ENCODE data around the gene SPON2.
A peak's percentile ranks its signal among the peaks of the same experiment; 100 is the strongest.

SPON2 gene

GRCh38 chr4:1172228-1172851 lies at the start of gene SPON2:
Gene SPON2 (minus strand): TSS chr4:1172583.
- Mint-ChIP-seq H3K4me1 (ENCODE audit: low read depth) (peaks cover 14% of the 10 kb centered on the region), H3K4me3 (peak within 1 kb of the TSS; percentile 57), H3K36me3 (no peaks in the 10 kb centered on the region), H3K27ac (no peak within 1 kb of the TSS), H3K9me3 (ENCODE audit: low read depth) (no peaks in the 10 kb centered on the region), H3K27me3 (peaks cover 7% of the 10 kb centered on the region)

DNA sequence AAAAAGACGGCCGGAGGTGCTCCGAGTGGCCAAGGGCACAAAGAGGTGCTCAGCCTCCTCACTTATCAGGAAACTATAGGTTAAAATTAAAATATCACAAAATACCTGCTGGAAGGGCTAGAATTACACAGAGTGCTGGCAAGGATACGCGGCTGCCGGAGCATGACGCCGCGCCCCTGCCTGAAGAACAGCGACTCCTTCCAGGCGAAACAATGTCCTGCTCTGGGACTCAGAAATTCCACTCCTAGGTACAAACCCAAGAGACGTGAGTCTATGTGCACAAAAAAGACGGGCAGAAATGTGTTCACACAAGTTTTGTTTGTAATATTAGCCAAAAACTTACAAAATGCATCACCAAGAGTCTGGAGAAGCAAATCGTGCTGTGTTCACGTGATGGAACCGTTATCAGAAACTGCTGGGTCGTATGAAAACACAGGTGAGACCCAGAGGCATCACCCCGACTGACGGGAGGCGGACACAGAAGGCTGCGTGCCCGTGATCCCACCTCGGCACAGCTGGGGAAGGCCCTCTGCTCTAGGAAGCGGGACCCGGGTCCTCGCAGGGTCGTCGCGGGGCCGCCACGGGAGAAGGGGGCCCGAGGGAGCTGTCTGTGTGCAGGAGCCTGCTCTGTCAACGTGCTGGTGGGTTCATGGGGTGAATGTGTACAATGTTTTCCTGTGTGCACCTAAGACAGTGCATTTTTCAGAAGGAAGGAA lies 48.9 kb upstream of the SPON2 start:
- Mint-ChIP-seq H3K27ac (no peak overlapping the region), H3K4me1 (ENCODE audit: low read depth) (peaks cover 27% of the 10 kb centered on the region), H3K9me3 (ENCODE audit: low read depth) (no peaks in the 10 kb centered on the region), H3K4me3 (no peak overlapping the region), H3K36me3 (peaks cover 7% of the 10 kb centered on the region), H3K27me3 (no peaks in the 10 kb centered on the region)

- Mint-ChIP-seq H3K4me3 (no peak overlapping the region), H3K27ac (no peak overlapping the region), H3K9me3 (ENCODE audit: low read depth) (no peaks in the 10 kb centered on the region), H3K4me1 (ENCODE audit: low read depth) (peaks cover 30% of the 10 kb centered on the region), H3K36me3 (peaks cover 7% of the 10 kb centered on the region), H3K27me3 (no peaks in the 10 kb centered on the region)
Measured at GRCh38 chr4:1220566-1220965, 48.2 kb upstream of the SPON2 start.

GRCh38 chr4:1219566-1219950 lies 47.2 kb upstream of the SPON2 start:
- peaks cover 30% of the 10 kb centered on the region for H3K4me1 Mint-ChIP-seq (ENCODE audit: low read depth)
- H3K9me3 Mint-ChIP-seq (ENCODE audit: low read depth), result no peaks in the 10 kb centered on the region
- peak overlapping the region; percentile 79 for H3K27ac Mint-ChIP-seq
- H3K36me3 Mint-ChIP-seq, result peaks cover 7% of the 10 kb centered on the region
- H3K27me3 Mint-ChIP-seq, result no peaks in the 10 kb centered on the region
- H3K4me3 Mint-ChIP-seq, result no peak overlapping the region

GRCh38 chr4:1218634-1219565 lies 46.5 kb upstream of the SPON2 start:
- no peaks in the 10 kb centered on the region for H3K9me3 Mint-ChIP-seq (ENCODE audit: low read depth)
- peaks cover 28% of the 10 kb centered on the region for H3K4me1 Mint-ChIP-seq (ENCODE audit: low read depth)
- H3K4me3 Mint-ChIP-seq, result peak overlapping the region; percentile 30
- H3K36me3 Mint-ChIP-seq, result peaks cover 7% of the 10 kb centered on the region
- H3K27me3 Mint-ChIP-seq, result no peaks in the 10 kb centered on the region
- peak overlapping the region; percentile 79 for H3K27ac Mint-ChIP-seq

GRCh38 chr4:1217366-1217765 lies 45.0 kb upstream of the SPON2 start:
- peaks cover 7% of the 10 kb centered on the region for H3K36me3 Mint-ChIP-seq
- H3K4me1 Mint-ChIP-seq (ENCODE audit: low read depth), result peaks cover 28% of the 10 kb centered on the region
- peak overlapping the region; percentile 89 for H3K27ac Mint-ChIP-seq

DNA sequence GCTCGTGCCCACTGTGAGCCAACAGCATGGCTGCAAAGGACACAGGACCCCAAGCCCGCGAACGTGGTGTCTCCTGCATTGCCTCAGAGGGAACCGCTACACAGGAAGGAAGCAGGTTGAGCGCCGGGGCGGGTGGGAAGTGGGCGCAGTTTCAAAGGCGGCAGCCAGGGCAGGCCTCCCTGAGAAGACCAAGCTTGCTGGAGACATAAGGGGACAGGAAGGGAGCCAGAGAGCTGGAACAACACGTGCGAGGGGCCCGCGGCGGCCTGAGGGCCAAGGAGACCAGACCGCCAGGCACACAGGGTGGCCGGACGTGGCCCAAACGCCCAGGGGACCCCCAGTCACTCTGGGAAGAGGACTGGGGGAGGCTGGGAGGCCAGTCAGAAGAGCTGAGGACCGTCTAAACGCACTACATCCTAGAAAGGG lies 44.5 kb upstream of the SPON2 start:
- peaks cover 7% of the 10 kb centered on the region for H3K36me3 Mint-ChIP-seq
- H3K27ac Mint-ChIP-seq, result peak overlapping the region; percentile 89
- H3K4me1 Mint-ChIP-seq (ENCODE audit: low read depth), result peaks cover 28% of the 10 kb centered on the region
- H3K9me3 Mint-ChIP-seq (ENCODE audit: low read depth), result no peaks in the 10 kb centered on the region
- peak overlapping the region; percentile 67 for H3K4me3 Mint-ChIP-seq
- no peaks in the 10 kb centered on the region for H3K27me3 Mint-ChIP-seq

More at GRCh38 chr4:1217366-1217765, 45.0 kb upstream of the SPON2 start:
- Mint-ChIP-seq H3K9me3 (ENCODE audit: low read depth) (no peaks in the 10 kb centered on the region), H3K4me3 (peak overlapping the region; percentile 72), H3K27me3 (no peaks in the 10 kb centered on the region)

- H3K9me3 Mint-ChIP-seq (ENCODE audit: low read depth), result no peaks in the 10 kb centered on the region
- peak overlapping the region; percentile 89 for H3K27ac Mint-ChIP-seq
- peak overlapping the region; percentile 67 for H3K4me3 Mint-ChIP-seq
- peaks cover 28% of the 10 kb centered on the region for H3K4me1 Mint-ChIP-seq (ENCODE audit: low read depth)
- peaks cover 7% of the 10 kb centered on the region for H3K36me3 Mint-ChIP-seq
- no peaks in the 10 kb centered on the region for H3K27me3 Mint-ChIP-seq
Measured at GRCh38 chr4:1216076-1216614, 43.8 kb upstream of the SPON2 start.

- no peak overlapping the region for H3K4me3 Mint-ChIP-seq
- H3K27ac Mint-ChIP-seq, result no peak overlapping the region
- no peaks in the 10 kb centered on the region for H3K27me3 Mint-ChIP-seq
- H3K36me3 Mint-ChIP-seq, result peaks cover 7% of the 10 kb centered on the region
- no peaks in the 10 kb centered on the region for H3K9me3 Mint-ChIP-seq (ENCODE audit: low read depth)
- peaks cover 28% of the 10 kb centered on the region for H3K4me1 Mint-ChIP-seq (ENCODE audit: low read depth)
Measured at GRCh38 chr4:1215141-1216075, 43.0 kb upstream of the SPON2 start.

DNA sequence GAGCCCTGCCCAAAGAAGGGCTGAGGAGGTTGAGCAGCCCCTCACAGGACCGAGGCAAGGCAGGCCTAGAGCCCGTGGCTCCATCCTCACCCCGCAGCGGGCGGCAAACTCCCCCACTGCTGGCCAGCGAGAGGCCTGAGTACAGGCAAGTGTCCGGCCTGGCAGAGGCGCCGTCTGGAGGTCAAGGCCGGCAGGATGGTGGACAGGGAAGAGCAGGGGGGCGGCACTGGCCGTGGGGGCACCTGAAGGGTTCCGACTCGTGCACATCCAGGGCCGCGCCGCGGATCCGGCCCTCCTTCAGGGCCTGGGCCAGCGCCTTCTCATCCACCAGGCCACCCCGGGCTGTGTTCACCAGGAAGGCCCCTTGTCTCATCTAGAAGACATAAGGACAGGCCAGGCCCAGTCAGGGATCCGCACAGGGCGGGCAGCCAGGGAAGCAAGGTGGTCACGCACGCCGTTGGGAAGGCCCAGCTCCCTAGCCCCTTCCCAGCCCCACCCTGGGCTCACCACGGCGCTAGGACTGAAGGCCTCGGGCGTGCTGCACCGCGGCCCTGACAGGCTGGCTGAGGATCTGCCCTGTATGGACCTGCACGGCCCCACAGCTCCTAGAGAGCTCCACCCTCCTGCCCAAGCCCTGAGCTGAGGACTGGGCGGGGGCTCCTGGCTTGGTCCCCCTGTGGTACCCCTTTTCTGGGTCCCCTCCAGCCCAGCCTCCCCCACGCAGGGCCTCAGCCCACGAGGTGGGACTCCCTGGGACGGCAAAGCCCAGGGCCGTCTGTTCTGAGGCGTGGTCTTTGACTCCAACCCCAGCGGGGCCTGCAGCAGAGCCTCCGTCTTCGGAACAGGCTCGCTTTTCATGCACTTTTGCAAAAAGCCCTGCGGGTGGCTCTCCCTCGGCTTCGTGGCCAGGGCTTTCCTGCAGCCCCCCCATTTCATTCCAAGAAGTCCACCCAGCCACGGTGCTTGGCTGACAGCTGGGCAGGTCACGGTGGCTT lies 42.0 kb upstream of the SPON2 start:
- Mint-ChIP-seq H3K27me3 (no peaks in the 10 kb centered on the region), H3K27ac (no peak overlapping the region), H3K36me3 (peaks cover 6% of the 10 kb centered on the region), H3K9me3 (ENCODE audit: low read depth) (no peaks in the 10 kb centered on the region), H3K4me1 (ENCODE audit: low read depth) (peaks cover 27% of the 10 kb centered on the region), H3K4me3 (no peak overlapping the region)

- Mint-ChIP-seq H3K9me3 (ENCODE audit: low read depth) (no peaks in the 10 kb centered on the region), H3K27ac (no peak overlapping the region), H3K36me3 (peaks cover 4% of the 10 kb centered on the region), H3K4me3 (no peak overlapping the region), H3K4me1 (ENCODE audit: low read depth) (peaks cover 21% of the 10 kb centered on the region), H3K27me3 (no peaks in the 10 kb centered on the region)
Measured at GRCh38 chr4:1213336-1213995, 41.1 kb upstream of the SPON2 start.

DNA sequence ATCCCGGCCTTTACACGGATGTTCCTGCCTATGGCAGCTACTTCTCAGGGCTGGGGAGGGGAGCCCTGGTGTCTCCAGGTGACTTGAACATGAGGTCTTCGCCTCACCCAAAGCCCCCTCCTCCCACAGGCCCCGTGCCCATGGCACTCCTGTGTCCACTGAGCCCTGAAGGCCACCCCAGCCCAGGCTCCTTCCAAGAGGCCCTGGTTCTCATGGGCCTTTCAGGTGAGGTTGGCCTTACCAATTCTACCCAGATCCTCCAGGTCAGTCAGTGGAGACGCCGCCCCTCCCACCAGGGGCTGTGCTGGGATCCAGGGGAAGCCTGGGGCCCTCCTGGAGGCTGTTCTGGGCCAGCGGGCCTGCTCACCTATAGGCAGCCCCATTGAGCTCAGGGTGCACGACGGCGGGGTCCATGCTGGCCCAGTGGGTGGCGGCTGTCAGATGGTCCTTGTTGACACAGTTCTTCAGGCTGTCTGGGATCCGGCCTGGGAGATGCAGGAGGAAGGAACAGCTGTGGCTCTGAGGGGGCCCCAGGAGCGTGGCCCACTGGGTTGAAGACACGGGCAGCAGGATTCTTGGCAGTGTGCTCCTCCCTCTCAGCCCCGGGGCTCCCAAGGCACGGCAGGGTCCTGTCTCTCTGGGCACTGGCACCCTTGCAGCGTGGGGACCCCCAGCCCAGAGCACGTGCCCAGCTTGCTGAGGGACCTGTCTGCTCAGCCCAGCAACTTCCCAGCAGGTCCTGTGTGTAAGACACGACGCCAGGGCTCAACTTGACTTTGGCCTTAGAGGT lies 40.4 kb upstream of the SPON2 start:
- Mint-ChIP-seq H3K27me3 (no peaks in the 10 kb centered on the region), H3K27ac (no peak overlapping the region), H3K4me1 (ENCODE audit: low read depth) (peaks cover 17% of the 10 kb centered on the region), H3K4me3 (no peak overlapping the region), H3K9me3 (ENCODE audit: low read depth) (no peaks in the 10 kb centered on the region), H3K36me3 (peaks cover 2% of the 10 kb centered on the region)
